ENCODE data around the gene CCNB2.

- no peak for TF ChIP-seq CTCF (conservative IDR thresholded peaks at IDR 0.05 in 1 of 2, IDR thresholded peaks at IDR 0.05 in 1 of 2; ENCODE audit: extremely low read depth in 1 of 2, insufficient read depth in 1 of 2, low read depth in 1 of 2, low read length in 2 of 2)
- no peak for TF ChIP-seq EZH2 (IDR thresholded peaks at IDR 0.05; ENCODE audit: borderline replicate concordance, low read length)
These were observed 63.6 kb downstream of the CCNB2 start for GRCh38 chr15:59168536-59168935.
